Forelimb muscle (tissue), 1 donor: ENCODE results near the gene MVB12A. TPM values are rescaled to one million over a fixed set of nuclear protein-coding genes. Genes with fewer than 3 reads are reported as not detected.

Source experiments
- DNase-seq: peaks from one replicate; pipeline ENCODE4 v3.0.0-alpha.2; 2013; ENCODE audit warnings: low read depth
- polyA plus RNA-seq: library from polyadenylated mRNA; unstranded; fragments of 120-200 nt; gene quantifications from one replicate; pipeline ENCODE4 v1.2.1, GENCODE V29; 2013; ENCODE audit not compliant: insufficient read length

Gene MVB12A
- polyA plus RNA-seq, 1 donor, result 25.3 TPM

DNA sequence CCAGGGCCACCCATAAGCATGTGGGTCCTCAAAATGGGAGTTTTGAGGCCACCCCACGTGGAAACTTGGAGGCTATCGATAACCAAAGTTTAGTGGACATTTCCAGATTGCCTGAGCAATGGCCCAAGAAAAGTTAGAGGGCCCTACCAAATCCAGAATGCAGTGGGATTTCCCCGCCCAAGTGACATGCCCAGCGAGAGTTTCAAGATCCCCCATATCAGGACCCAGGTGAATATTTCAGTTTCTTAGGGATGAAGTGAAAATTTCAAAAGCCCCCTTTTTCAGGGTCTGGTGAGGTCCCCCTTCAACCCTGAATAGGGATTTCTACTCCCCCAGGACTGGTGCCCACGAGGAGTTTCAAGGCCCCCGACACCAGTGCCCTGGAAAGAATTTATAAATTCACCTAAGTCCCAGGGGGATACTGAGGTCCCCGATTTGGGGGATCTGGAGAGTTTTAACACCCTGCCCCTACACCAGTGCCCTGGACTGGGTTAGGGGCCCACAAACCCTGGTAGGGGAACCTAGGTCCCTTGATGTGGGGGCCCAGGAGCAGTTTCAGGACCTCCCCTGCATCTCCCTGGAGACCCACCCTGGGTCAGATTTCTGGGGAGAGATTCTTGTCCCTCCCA, 15.1 kb upstream of the MVB12A start:
- DNase-seq, result no peak

GRCh38 chr19:17405250-17406045, 14.4 kb upstream of the MVB12A start, which contains the start of gene BST2:
Gene BST2 (minus strand): TSS chr19:17405630. CDS start chr19:17405575, 55 bp downstream.
- no peak for DNase-seq

DNA sequence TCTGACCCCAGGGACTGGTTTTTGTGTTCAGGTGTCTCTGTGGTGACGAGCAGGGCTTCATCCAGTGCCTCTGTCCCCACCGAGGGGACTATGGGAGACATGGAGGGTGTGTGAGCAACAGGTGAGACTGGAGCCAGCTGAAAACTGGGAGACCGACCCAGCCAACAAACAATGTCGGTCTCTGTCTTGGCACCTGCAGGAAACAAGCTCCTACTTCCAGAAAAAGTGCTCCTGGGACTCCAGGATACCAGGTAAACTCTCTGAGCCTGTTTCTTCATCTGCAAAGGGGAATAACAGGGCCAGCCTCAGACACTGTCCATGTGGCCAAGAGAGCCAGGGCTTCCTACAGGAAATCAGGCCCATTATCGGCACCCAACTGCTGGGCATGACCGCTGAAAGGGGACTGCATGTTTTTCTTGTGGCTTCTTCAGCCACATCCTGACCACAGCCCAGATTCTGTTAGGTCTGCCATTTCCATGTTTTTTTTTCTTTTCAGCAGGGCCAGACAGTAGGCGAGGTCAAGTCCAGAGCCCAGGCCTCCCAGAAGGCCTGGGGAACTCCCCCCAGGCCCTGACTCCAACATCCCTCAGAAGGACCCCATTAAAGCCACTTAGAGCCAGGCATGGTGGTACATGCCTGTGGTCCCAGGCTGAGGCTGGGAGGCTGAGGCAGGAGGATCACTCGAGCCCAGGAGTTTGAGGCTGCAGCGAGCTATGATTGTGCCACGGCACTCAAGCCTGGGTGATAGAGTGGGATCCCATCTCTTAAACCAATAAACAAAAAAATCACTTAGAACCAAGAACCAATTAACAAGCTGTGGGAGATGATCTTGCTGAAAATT, 13.6 kb upstream of the MVB12A start:
- no peak for DNase-seq

DNA sequence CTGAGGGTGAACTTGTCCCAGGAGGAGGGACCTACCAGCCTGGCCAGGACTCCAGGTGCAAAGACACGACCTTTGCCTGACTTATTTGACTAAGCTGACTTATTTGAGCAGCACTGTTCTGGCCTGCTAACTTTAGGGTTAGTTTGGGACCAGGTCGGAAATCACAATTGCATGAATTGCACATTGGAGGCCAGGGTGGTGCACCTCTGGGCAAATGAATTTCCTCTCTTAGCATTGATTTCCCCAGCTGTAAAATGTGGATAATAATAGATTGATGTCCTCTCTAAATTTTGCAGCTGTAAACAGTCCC, 13.0 kb upstream of the MVB12A start:
- DNase-seq, result no peak

DNA sequence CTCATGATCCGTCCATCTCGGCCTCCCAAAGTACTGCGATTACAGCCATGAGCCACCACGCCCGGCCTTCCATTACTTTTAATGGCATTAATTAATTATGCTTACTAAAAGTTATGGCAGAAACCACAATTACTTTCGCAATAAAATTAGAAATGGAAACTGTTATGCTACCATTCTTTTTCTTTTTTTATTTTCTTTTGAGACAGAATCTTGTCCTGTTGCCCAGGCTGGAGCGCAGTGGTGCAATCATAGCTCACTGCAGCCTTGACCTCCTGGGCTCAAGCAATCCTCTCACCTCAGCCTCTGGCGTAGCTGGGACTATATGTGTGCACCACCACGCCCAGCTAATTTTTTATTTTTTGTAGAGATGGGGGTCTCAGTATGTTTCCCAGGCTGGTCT, 9.9 kb upstream of the MVB12A start:
- DNase-seq, result no peak

- no peak for DNase-seq
Observed at GRCh38 chr19:17411801-17412200, 8.0 kb upstream of the MVB12A start.

DNA sequence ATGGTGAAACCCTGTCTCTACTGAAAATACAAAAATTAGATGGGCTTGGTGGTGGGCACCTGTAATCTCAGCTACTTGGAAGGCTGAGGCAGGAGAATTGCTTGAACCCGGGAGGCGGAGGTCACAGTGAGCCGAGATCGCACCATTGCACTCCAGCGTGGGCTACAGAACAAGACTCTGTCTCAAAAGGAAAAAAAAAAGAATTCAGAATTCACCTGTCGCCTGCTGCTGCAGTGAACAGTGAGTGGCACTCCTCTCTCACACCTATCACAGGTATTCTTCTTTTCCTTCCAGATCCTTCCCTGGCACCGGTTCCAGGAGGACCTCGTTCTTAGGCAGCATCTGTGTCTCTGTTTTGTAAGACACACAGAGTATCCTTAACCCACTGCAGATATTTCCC, 5.8 kb upstream of the MVB12A start:
- DNase-seq, result no peak

- DNase-seq, result no peak
Observed at GRCh38 chr19:17415121-17415520, 4.7 kb upstream of the MVB12A start.

GRCh38 chr19:17418710-17419109, 1.1 kb upstream of the MVB12A start:
- no peak for DNase-seq

DNA sequence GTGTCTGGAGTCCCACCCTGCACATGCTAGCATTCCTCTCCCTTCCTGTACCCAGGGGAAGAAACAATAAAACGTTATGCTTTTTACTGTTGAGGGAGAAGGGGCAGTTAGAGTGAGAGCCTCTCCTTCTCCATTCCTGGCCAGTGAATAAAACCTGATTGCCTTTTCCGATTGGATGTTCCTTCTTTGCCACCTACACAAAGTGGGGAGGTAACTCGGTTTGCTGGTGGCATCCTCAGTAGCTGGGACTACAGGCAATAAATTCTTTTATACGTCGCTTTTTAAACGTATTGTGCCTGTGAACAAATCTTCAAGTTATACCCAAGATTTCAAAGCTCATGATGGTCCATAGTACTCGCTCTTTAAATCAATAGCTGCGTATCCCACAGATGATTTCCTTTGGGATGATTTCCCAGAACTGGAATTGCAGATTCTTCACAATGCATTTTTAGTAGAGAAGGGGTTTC, 660 bp upstream of the MVB12A start:
- DNase-seq, result no peak

- no peak for DNase-seq
Observed at GRCh38 chr19:17420475-17420924, 653 bp downstream of the MVB12A start.

- DNase-seq, result no peak
Observed at GRCh38 chr19:17421942-17422341, 2.1 kb downstream of the MVB12A start.

- no peak for DNase-seq
Observed at GRCh38 chr19:17423429-17424208, 3.8 kb downstream of the MVB12A start.

DNA sequence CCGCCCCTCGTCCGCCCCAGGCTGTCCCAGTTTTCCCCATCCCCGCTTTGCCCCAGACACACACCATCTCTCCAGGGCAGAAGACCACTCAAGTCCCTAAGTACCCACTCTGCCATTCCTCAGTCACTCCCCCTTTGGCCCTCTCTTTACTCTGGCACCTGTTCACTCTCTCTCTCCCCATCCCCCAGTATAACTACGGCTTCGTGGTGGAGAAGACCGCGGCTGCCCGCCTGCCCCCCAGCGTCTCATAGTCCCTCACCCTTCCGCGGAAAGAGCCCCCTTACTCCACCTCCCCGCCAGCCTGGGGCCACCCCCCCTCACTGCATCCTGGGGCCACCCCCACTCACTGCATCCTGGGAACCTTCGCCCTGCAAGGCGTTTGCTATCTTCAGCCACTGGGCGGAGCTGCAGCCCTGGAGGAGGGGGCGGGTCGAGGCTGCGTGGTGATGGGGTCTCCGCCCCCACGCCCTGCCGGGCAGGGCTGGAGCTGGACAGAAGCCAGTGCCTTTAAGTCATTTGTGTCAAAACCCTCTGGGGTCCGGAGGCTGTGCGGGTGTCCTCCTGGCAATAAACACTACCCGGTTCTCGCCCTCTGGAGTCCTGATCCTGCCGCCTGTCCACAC, 5.0 kb downstream of the MVB12A start:
- DNase-seq, result no peak

DNA sequence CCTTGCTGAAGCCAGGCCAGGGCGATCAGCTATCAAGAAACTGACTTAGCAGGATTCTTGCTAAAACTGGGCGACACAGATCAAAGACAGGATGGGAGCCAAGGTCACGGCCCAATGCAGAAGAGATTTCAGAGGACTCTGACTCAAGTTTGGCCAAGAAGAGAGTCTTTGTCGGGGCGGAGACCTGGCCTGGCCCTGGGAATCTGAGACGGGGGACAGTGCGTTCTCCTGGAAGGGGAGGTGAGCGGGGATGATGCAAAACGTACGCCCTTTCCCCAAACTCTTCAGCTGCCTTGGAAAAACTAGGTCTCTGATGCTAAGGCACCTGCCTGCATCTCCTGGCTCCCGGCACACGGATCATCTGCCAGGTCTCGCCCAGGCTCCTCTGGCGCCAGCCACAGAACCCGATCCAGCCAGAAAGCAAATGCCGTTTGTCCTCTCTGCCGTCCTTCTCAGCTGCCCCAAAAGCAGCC, 9.8 kb downstream of the MVB12A start:
- no peak for DNase-seq

GRCh38 chr19:17431417-17431816, 11.6 kb downstream of the MVB12A start:
- no peak for DNase-seq

DNA sequence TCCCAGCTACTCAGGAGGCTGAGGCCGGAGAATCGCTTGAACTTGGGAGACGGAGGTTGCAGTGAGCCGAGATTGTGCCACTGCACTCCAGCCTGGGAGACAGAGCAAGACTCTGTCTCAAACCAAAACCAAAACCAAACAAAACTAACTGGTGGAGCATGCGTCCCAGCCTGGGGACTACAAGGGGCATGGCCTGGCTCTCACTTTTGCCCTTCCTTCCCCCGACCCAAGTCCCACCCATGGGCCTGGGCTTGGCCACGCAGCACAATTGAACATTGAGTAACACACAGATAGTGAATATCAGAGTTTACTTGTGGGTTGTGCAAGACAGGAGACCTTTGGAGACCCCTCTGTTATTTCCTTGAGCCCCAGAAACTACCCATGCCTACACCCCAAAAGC, 15.4 kb downstream of the MVB12A start:
- DNase-seq, result no peak

DNA sequence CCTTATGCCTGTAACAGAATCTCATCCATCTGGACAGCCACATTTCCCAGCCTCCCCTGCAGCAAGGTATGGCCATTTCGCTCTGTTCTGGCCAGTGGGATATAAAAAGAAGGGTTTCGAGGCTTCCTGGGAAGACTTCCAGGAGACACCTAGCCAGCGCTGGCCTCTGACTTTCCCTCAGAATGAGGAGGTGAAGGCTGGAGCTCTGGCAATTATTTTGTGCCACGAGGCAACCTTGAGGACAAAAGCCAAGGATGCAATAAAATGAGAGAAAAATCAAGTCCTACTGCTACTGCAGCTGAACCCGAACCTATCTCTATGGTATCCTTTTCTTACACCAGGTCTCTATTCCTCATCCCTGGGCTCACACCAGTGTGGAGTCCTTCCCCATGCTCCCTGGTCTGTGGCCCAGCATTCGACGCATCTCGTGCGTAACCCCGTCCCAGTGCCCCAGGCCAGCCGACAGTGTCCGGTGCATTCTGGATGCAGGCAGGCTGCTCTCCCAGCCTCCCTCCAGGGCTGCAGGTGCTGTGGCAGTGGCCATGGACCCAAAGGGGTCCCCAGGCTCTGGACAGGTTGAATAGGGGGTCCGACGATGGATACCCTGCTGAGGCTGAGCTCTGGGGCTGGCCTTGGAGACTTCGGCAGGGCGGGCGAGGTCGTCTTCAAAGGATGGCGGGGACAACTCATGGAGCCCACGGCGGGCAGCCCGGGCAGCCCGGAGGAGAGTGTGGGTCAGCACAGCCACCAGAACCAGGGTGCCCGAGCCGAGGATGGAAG, 16.4 kb downstream of the MVB12A start:
- DNase-seq, result no peak

DNA sequence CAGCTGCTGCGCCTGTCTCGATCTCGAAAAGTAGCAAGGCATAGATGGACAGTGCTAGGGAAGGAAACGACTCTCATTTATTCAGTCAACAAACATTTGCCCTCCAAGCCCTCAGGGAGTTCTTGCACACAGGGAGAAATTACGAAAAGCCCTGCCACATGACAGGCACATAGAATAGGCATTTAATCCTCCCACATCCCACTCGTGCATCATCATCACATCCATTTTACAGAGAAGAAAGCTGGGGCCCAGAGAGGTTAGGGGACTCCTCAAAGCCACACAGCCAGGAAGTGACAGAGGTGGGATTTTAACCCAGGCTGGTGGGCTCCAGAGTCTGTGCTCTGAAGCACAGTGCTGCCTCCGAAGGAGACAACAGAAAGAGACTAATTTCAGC, 17.0 kb downstream of the MVB12A start:
- no peak for DNase-seq
